Prostate gland (tissue), 2 donors: ENCODE data around the gene CTNND2. TPM values are rescaled to one million over a fixed set of nuclear protein-coding genes. Genes with fewer than 3 reads are reported as not detected.

ENCODE experiments used
- DNase-seq: peaks from one replicate; pipeline ENCODE4 v3.0.0-alpha.2; 2019; ENCODE audit warnings: low spot score
- H3K27ac ChIP-seq, 2 donors: fragments of 200-600 bp; sonication (generic); 2 replicates each; pipeline ENCODE4 v1.5.1; 2017 to 2019
- H3K27me3 ChIP-seq: fragments of 200-600 bp; sonication (generic); replicated peaks from 2 replicates; pipeline ENCODE4 v1.5.1; 2019; ENCODE audit not compliant: insufficient read depth
- H3K36me3 ChIP-seq, 2 donors: fragments of 200-600 bp; sonication (generic); 1 replicate in 1 of 2; 2 replicates in 1 of 2; pipeline versions ENCODE4 v1.5.1 to v1.8.1; 2017 to 2019
- H3K4me1 ChIP-seq: fragments of 200-600 bp; sonication (generic); replicated peaks from 2 replicates; pipeline ENCODE4 v1.5.1; 2019
- H3K4me3 ChIP-seq, 2 donors: fragments of 200-600 bp; sonication (generic); 2 replicates each; pipeline ENCODE4 v1.5.1; 2017 to 2019
- H3K9me3 ChIP-seq: fragments of 200-600 bp; sonication (generic); 2 replicates; pipeline ENCODE4 v1.5.1; 2017
- POLR2A ChIP-seq: fragments of 450-650 bp; IDR thresholded peaks from one replicate; pipeline ENCODE4 v1.6.1; 2016; ENCODE audit warnings: antibody characterized with exemption, mild to moderate bottlenecking
- POLR2AphosphoS5 ChIP-seq: sonication (generic); formaldehyde crosslinking; IDR thresholded peaks from one replicate; pipeline ENCODE4 v1.6.1; 2017; ENCODE audit warnings: antibody characterized with exemption
- WGBS: methylation state at CpG from one replicate; pipeline ENCODE4 v1.1.5; 2018; 5-methylcytosine and 5-hydroxymethylcytosine counted together
- intact Hi-C: fragments of 100-400 bp; cut with DNase I; formaldehyde crosslinking; loops from one replicate; pipeline ENCODE4 v1.14.2; 2022
- total RNA-seq, 2 donors: library from RNA; depleted of rRNA; stranded (reverse); fragments of >200 nt; gene quantifications; one replicate each; pipeline ENCODE4 v1.1.0, GENCODE V29; 2016
- TF ChIP-seq, protein P1 (sequence below), 4 experiments: fragments of 200-600 bp in 2 of 4; fragments of 450-650 bp in 2 of 4; sonication (generic) in 2 of 4; IDR thresholded peaks; 1 replicate in 3 of 4; 2 replicates in 1 of 4; pipeline ENCODE4 v1.5.1; 2016 to 2019; ENCODE audit warnings: antibody characterized with exemption in 4 of 4, mild to moderate bottlenecking in 2 of 4, moderate library complexity in 2 of 4

The CTNND2 gene
- total RNA-seq, 2 donors from 2014 or later: 5.5 to 11.2 TPM

DNA sequence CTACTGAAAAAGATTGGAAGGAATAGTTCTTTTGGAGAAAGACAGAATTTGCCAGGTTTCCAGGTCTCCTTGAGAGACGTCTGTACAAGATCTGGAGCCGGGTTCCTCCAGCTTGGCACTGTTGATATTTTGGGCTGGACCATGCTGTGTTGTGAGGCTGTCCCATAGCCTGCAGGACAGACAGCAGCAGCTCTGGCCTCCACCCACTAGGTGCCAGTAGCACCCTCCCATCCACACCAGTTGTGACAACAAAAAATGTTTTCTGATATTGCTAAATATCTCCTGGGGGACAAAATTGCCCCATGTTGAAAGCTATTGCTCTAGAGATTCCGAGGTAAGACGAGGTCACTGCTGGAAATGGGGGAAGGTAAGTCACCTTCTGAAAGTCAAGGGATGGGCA lies 855.5 kb downstream of the CTNND2 start:
- Histone ChIP-seq H3K4me1 (no peaks in the 10 kb centered on the region), H3K4me3 (no peak overlapping the region), H3K27ac (no peak overlapping the region), H3K9me3 (no peaks in the 10 kb centered on the region), H3K27me3 (no peaks in the 10 kb centered on the region), H3K36me3 (no peaks in the 10 kb centered on the region)
- DNase-seq: no peak
- TF ChIP-seq POLR2AphosphoS5: no peak
- TF ChIP-seq POLR2A: no peak
- TF ChIP-seq, protein P1, sequence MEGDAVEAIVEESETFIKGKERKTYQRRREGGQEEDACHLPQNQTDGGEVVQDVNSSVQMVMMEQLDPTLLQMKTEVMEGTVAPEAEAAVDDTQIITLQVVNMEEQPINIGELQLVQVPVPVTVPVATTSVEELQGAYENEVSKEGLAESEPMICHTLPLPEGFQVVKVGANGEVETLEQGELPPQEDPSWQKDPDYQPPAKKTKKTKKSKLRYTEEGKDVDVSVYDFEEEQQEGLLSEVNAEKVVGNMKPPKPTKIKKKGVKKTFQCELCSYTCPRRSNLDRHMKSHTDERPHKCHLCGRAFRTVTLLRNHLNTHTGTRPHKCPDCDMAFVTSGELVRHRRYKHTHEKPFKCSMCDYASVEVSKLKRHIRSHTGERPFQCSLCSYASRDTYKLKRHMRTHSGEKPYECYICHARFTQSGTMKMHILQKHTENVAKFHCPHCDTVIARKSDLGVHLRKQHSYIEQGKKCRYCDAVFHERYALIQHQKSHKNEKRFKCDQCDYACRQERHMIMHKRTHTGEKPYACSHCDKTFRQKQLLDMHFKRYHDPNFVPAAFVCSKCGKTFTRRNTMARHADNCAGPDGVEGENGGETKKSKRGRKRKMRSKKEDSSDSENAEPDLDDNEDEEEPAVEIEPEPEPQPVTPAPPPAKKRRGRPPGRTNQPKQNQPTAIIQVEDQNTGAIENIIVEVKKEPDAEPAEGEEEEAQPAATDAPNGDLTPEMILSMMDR (IDR thresholded peaks at IDR 0.05): no peak
- WGBS: 90% methylated on average over 4 of the region's 4 CpGs
- intact Hi-C loops: no loop called here

DNA sequence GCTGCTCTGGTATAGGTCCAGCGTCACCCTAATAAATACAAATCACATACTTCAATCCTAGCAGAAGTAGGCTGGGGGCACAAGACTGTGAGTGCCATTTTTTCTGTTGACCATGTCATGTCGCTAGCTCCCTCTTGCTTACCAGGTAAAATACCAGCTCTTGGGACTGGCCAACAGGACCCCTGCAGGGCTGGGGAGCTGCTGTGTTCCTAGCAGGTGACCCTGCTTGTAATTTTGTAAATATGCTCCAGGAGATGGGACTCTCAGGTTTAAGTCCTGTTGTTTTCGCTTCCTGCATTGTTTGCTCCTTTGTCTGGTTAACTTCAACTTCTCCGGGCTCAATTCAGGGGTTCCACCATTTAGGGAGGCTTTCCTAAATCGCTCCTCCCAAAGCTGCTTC lies 856.6 kb downstream of the CTNND2 start:
- Histone ChIP-seq H3K4me3 (no peak overlapping the region), H3K4me1 (no peaks in the 10 kb centered on the region), H3K27ac (no peak overlapping the region), H3K36me3 (no peaks in the 10 kb centered on the region), H3K27me3 (no peaks in the 10 kb centered on the region), H3K9me3 (no peaks in the 10 kb centered on the region)
- TF ChIP-seq POLR2A (no peak), POLR2AphosphoS5 (no peak)
- TF ChIP-seq, protein P1 (IDR thresholded peaks at IDR 0.05): no peak
- 97% methylated on average over 5 of the region's 5 CpGs for WGBS
- intact Hi-C loops: no loop called here
- no peak for DNase-seq

DNA sequence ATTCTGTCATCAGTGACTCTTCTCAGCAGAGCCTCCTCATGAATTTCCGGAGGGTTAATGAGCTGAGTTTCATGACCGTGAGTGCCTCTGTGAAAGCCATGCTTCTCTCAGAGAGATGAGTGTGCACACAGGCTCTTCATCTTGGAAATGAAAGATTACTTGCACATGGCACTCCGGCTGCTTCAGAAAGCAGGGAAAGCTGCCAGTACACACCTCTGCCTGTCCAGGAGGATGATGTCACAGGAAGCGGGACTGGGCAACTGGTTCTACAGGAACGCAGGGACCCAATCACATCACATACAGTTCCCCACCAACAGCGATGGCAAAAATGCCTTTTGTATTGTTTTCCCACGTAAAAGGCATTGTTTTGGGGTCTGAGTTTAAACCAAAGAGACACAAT lies 857.2 kb downstream of the CTNND2 start:
- intact Hi-C loops: no loop called here
- no peaks in the 10 kb centered on the region for H3K4me1 ChIP-seq
- WGBS: 63% methylated on average over 7 of the region's 7 CpGs

DNA sequence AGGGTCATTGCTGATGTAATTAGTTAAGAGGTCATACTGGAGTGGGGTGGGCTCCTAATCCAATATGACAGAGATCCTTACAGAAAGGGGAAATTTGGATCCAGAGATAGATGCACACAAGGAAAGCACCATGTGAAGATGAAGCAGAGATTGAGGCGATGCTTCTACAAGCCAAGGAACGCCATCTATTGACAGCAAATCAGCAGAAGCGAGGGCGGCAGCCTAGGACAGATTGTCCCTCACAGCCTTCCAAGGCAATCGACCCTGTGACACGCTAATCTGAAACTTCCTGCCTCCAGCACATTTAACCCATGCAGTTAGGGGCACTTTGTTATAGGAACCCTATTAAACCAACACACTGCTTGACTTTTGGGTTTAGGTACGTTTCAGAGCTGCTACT lies 858.1 kb downstream of the CTNND2 start:
- Histone ChIP-seq H3K9me3 (no peaks in the 10 kb centered on the region), H3K27ac (no peak overlapping the region), H3K36me3 (no peaks in the 10 kb centered on the region), H3K4me1 (no peaks in the 10 kb centered on the region), H3K27me3 (no peaks in the 10 kb centered on the region), H3K4me3 (no peak overlapping the region)
- DNase-seq: no peak
- intact Hi-C loops: no loop called here
- 64% methylated on average over 7 of the region's 7 CpGs for whole genome bisulfite sequencing
- TF ChIP-seq POLR2A (no peak), POLR2AphosphoS5 (no peak)
- TF ChIP-seq, protein P1 (IDR thresholded peaks at IDR 0.05): no peak

More for the DNA sequence above, 857.2 kb downstream of the CTNND2 start:
- Histone ChIP-seq H3K4me3 (no peak overlapping the region), H3K9me3 (no peaks in the 10 kb centered on the region), H3K27me3 (no peaks in the 10 kb centered on the region), H3K27ac (no peak overlapping the region), H3K36me3 (no peaks in the 10 kb centered on the region)
- TF ChIP-seq POLR2AphosphoS5 (no peak), POLR2A (no peak)
- TF ChIP-seq, protein P1 (IDR thresholded peaks at IDR 0.05): no peak
- no peak for DNase-seq

DNA sequence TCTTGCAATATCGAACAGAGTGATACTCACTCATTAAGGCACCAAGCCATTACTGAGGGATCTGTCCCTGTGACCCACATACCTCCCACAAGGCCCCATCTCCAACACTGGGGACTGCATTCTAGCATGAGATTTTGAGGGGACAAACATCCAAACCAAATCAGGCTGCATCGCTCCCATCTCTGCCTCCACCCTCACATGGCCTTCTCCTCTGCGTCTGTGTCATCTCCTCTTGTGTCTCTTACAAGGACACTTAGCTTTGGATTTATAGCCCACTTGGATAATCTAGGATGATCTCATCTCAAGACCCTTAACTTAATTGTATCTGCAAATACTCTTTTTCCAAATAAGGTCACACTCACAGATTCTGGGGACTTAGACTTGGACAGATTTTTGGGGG lies 858.8 kb downstream of the CTNND2 start:
- 85% methylated on average over 3 of the region's 3 CpGs for WGBS
- H3K4me3 ChIP-seq: no peak overlapping the region
- no peaks in the 10 kb centered on the region for H3K9me3 ChIP-seq
- H3K36me3 ChIP-seq: no peaks in the 10 kb centered on the region
- DNase-seq: no peak
- H3K4me1 ChIP-seq: no peaks in the 10 kb centered on the region
- TF ChIP-seq, protein P1 (IDR thresholded peaks at IDR 0.05): no peak
- TF ChIP-seq POLR2A (no peak), POLR2AphosphoS5 (no peak)
- H3K27me3 ChIP-seq: no peaks in the 10 kb centered on the region
- H3K27ac ChIP-seq: no peak overlapping the region
- intact Hi-C loops: no loop called here
